NCI-H1092 (cell line): ENCODE results near the gene TEAD3.

Source experiments
- DNase-seq: peaks from one replicate; lab custom pipeline; 2025; lab: John Stamatoyannopoulos, UW

TEAD3 gene

GRCh38 chr6:35475573-35475972 is 21.3 kb downstream of the TEAD3 start:
- DNase-seq, result no peak

DNA sequence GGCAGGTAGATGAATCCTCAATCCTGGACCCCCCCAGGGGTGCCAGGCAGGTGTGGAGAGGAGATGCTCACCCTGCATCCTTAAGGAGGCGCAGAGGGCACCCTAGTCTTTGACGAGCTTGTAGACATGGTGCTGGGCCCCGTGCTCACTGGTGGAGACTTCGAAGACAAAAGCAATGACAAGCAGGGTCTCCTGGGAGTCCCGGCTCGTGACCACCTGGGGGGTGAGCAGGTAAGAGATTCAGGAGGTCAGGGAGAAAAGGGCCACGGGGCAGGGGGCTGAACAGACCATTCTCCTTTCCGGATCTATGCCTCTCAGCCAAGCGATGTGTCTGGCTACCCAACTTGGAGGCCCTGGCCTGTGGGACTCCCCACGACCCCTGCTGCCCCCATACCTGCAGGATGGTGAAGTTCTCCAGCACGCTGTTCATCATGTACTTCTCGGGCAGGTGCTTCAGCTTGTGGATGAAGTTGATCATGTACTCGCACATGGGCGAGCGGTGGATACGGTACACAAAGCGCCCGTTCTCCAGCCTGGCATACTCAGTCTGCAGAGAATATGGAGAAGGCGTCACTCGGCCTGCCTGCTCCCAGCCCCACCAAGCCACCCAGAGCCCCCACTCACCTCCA is 21.8 kb downstream of the TEAD3 start:
- no peak for DNase-seq

DNA sequence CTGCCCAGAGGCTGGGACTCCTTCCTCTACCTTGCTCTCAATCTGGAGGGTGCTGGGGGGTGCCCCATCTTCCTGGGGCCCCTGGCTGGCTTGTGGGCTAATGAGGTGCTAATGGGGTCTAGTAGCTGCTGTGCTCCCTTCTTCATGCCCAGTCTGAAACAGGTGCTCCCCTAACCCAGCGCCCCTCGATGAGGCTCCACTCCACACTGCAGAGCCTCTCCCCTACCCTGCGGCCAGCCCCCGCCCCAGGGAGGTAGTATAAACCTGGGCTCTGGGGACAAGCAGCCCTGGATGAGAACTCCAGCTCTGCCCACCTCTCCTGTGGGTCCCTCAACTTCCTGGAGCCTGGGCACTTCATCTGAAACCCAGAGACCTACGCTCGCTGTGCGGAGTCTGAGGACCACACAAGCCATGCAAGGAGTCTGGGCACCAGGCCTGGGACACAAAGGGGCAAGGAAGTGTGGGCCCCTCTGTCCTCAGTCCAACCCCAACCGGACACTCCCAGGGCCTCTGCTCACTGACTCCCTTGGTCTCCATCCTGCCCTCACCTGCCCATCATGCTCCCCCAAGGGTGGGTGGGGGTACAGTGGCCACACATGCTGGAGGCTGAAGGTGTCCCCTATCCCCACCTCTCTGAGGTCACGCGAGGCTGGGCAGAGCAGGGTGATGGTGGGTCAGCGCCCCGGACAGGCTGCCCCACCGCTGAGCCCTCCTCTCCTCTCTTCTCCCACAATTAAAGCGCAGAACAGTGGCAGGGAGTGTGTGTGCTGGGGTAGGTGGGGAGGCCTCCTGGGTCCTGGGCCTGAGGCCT is 22.5 kb downstream of the TEAD3 start:
- DNase-seq, result no peak

DNA sequence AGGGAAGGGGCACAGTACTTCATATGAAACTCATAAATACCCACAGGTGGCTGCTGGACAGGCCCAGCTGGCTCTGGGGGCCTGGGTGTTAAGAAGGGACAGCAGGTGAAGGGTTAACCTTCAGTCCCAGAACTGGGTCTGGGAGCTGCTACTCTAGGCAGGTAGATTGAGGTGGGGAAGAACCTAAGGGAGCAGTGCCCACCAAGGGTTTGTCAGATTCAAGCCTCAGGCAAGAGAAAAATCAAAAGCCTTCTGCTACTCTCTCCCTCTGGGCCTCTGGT is 23.1 kb downstream of the TEAD3 start:
- DNase-seq, result no peak

GRCh38 chr6:35473075-35473849 is 23.6 kb downstream of the TEAD3 start:
- no peak for DNase-seq

GRCh38 chr6:35471836-35472345 is 25.0 kb downstream of the TEAD3 start:
- no peak for DNase-seq

DNA sequence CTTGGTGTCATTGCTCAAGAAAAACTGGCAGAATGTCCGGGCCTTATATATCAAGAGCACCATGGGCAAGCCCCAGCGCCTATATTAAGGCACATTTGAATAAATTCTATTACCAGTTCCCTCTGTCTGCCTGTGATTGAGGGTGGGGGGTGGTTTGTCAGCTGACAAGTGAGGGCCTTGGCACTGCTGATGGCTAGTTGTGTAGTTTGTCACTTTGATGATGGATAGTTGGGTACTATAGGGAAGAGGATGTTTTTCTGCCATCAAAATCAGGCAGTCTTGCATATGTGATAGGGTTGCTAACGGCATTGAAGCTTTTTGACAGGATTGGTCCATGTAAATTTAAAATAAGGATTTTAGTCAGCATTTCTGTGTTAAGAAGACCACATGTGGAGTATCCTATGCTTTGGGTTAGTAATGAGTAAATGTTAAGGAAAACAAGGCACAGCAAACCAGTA is 26.2 kb downstream of the TEAD3 start:
- no peak for DNase-seq

GRCh38 chr6:35469751-35470662 is 26.9 kb downstream of the TEAD3 start:
- no peak for DNase-seq

GRCh38 chr6:35468980-35469750 is 27.7 kb downstream of the TEAD3 start:
- no peak for DNase-seq

- DNase-seq, result peak; percentile 94
Observed at GRCh38 chr6:35468181-35468979, 28.5 kb downstream of the TEAD3 start, which contains the start of gene RPL10A. Gene RPL10A, plus strand, starts transcription at chr6:35468401. Its CDS starts 34 bp downstream, at chr6:35468435.

- no peak for DNase-seq
Observed at GRCh38 chr6:35465646-35466045, 31.2 kb downstream of the TEAD3 start.

GRCh38 chr6:35463292-35463691 is 33.6 kb downstream of the TEAD3 start:
- no peak for DNase-seq

- DNase-seq, result no peak
Observed at GRCh38 chr6:35461270-35461669, 35.6 kb downstream of the TEAD3 start.

DNA sequence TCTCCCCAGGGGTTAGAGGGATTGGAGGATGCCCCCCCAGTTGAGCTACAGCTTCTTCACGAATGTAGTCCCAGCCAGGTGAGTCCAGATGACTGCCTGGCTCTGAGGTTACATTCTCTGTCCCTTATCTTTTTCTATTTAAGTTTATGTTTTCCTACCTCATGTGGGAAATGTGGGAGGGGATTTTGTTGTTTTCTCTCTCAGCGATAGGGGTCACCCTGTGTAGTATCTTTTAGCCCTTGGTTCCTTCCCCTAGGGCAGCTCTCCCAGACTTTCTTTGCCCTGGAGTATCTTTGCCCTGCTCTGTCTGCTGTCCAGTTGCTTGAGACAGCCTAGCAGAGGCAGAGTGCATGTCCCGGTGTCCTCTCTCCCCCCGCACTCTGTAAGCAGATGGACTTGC is 39.0 kb downstream of the TEAD3 start:
- no peak for DNase-seq

- no peak for DNase-seq
Observed at GRCh38 chr6:35454391-35455110, 42.3 kb downstream of the TEAD3 start.

DNA sequence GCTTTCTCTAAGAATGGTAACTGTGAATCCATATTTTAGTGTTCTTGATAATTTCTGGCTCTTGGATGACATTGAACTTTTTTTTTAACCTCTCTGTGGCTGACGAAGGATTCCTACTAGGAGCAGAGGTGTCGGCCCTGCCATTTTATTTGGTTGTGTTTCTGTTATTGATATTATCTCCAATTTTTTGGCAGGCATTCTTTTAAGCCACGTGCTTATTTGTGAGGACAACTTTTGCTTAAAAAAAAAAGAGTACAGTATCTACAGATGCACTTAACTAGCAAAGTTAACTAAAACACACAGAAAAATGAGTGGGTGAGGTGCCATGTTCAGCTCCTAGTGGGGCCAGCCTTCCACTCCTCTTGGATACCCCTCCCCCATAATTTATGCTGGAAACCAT is 43.6 kb downstream of the TEAD3 start:
- DNase-seq, result no peak

- peak; percentile 63 for DNase-seq
Observed at GRCh38 chr6:35452183-35453090, 44.4 kb downstream of the TEAD3 start, which contains the start of gene FANCE. Gene FANCE, plus strand, starts transcription at chr6:35452338. Its CDS starts 208 bp downstream, at chr6:35452546.
